ENCODE results near the gene SENP2.
"Not testable (repeated sequence)": the region's sequence is repeated elsewhere in the genome, so short reads cannot be mapped to it uniquely, and the experiment has no call there.

Gene SENP2

DNA sequence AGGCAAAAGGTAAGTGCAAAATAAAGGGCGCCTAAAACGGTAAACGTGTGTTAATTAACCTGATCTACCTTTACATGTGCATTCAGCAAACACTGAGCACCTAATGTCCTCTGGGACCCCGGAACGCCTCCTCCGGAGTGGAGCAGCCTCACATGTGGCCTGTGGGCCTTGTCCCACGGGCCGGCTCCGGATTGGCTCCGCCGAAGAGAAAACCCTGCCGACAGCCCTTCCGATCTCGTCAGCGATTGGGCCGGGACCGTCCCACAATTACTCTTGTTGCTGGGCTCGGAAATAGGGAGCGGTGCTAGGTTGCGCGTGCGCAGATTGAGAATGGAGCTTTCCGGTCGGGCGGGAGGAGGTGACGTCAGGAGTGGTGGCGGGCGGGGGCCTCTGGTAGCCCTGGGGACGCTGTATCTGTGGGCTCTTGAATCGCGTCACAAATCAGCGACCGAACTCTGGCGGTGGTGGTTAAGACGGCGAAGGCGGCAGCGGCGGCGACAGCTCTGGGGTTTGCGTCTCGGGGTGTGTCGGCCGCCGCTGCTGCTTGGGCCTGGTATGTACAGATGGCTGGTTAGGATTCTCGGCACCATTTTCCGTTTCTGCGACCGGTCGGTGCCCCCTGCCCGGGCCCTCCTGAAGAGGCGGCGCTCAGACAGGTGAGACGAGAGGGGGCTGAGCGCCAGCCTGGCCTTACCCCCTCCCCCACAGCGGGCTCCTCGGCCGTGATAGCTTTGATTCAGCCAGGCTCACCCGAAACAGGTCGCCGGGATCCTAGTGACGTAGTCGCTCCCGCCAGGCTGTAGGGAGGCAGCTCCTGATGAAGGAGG is at the start of gene SENP2:
Gene SENP2 (plus strand): TSS at position 437 of the 827 bp plus-strand sequence. CDS start 119 bp downstream, at position 556.
- DNase-seq (ENCODE audit: low read depth, low spot score), result peak; percentile 97

DNA sequence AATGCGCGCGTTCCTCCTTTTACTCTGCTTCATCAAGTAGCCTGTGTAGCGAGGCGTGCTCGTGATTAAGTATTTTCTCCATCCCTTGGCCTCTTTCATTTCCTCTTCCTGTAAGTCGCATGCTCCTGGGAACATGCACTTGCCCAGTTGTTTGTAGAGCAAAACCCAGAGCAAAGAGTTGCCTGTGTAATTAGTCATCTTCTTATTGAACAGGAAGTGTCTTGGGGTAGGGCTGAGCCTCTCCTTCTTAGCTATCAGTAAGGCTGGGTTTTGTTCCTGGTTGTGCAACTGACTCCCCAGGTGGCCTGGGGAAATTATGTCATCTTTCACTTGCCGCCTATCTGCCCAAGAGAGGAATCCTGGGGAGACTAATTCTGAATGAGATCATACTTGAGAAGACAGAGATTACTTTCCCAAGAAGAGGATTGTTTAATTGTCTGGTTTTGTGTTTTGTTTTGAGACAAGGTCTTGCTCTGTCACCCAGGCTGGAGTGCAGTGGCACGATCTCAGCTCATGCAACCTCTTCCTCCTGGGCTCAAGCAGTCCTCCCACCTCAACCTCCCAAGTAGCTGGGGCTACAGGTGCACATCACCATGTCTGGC is 48.6 kb upstream of the SENP2 start:
- no peak for DNase-seq (ENCODE audit: low read depth, low spot score)

GRCh38 chr3:185539934-185540333 is 46.2 kb upstream of the SENP2 start:
- DNase-seq (ENCODE audit: low read depth, low spot score), result no peak

DNA sequence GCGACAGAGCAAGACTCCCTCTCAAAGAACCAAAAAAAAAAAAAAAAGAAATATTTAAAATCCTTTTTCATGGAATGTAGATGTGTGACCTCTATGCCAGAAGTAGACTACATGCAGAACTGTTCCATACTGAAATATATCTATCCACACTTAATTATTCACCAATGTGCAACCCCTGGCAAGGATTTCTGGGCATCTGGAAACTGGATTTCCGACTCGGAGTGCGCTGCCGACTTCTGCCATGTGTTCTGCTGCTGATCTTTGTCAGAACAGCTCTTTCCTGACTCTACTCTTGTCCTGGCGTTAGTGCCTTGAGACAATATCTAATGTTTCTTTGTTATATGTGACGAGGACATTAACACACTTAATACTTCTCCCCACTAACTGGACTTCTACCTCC is 45.4 kb upstream of the SENP2 start:
- no peak for DNase-seq (ENCODE audit: low read depth, low spot score)

DNA sequence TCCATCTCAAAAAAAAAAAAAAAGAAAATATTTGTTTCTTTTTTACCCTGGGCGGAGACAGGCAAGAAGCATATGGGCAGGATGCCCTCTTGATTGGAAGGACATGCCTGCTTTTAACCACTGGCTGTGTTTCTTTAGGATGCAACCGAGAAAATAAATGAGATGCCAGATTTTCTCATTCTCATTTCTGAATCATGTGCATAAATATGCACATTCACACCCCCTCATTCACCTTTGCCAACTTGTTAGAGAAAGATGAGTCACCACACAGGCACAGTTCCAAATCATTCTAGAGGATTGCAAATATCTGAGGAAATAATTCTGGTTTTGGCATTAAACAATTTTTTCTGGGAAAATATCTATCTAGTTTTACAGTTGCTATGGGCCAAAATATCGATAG is 37.0 kb upstream of the SENP2 start:
- no peak for DNase-seq (ENCODE audit: low read depth, low spot score)

DNA sequence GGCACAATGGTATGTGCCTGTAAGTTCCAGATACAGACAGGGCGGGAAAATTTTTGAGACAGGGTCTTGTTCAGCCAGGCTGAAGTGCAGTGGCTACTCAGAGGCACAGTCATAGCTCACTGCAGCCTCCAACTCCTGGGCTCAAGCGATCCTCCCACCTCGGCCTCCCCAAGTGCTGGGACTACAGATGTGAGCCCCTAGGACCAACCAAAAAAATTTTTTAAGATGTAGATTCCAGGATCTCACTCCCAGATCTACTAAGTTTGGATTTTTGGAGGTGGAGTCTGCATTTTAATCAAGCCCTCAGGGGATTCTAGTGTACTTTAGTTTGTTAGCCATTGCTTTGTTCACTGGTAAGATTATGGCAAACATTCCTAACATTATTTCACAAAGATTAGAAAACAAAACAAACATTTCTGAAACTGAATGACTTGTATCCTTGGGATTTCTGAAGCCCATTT is 36.4 kb upstream of the SENP2 start:
- DNase-seq (ENCODE audit: low read depth, low spot score), result no peak

DNA sequence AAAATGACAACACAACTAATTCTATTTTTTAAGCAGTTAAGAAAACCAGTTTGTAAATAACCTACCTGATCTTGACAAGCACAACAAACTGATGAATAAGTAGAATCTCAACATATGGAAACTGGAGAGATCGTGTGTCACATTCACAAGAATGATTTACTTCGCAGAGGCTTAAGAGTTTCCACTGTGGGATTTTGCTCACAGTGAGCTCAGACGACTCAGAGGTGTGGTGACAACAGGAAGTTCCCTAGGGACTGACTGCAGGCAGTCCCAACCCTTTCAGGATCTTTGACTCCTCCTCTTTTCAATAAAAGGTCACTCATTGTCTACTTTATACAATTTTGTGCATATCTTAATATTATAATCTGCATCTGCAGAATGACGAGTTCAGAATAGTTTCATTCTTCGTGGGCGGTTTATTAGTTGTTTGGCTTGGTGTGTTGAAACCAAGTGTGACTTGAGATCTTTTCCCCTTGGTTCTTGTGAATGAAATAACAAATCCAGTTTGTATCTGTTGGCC is 33.7 kb upstream of the SENP2 start, which contains the start of gene LIPH:
Gene LIPH (minus strand): TSS at position 231 of the 520 bp plus-strand sequence. CDS start 117 bp downstream, at position 114.
- no peak for DNase-seq (ENCODE audit: low read depth, low spot score)

- no peak for DNase-seq (ENCODE audit: low read depth, low spot score)
These were observed 31.0 kb upstream of the SENP2 start for GRCh38 chr3:185555101-185555501.

- DNase-seq (ENCODE audit: low read depth, low spot score), result no peak
These were observed 30.2 kb upstream of the SENP2 start for GRCh38 chr3:185555860-185556347.

GRCh38 chr3:185556640-185557039 is 29.5 kb upstream of the SENP2 start:
- DNase-seq (ENCODE audit: low read depth, low spot score), result not testable (repeated sequence)

GRCh38 chr3:185558395-185558794 is 27.7 kb upstream of the SENP2 start:
- no peak for DNase-seq (ENCODE audit: low read depth, low spot score)

GRCh38 chr3:185559706-185560090 is 26.4 kb upstream of the SENP2 start:
- DNase-seq (ENCODE audit: low read depth, low spot score), result no peak

GRCh38 chr3:185560676-185561075 is 25.4 kb upstream of the SENP2 start:
- DNase-seq (ENCODE audit: low read depth, low spot score), result no peak

GRCh38 chr3:185561374-185561943 is 24.6 kb upstream of the SENP2 start:
- no peak for DNase-seq (ENCODE audit: low read depth, low spot score)

DNA sequence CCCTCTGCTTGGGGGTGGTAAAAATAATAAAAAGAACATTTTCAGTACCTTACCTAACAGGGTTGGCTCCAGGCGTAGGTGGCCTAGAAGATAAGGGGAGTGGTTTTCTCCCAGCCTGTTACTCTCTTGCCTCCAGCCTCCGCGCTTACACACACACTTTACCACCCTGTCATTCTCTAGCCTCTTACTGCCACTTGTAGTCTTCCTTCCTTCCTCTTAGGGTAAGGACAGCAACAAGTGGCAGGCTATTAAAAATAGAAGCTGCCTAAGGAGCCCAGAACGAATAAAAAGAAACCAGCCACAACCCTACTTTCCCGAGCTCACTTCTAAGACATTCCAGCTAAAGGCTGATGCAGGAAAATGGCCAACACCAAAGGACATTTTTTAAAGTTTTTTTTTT is 24.1 kb upstream of the SENP2 start:
- DNase-seq (ENCODE audit: low read depth, low spot score), result no peak

GRCh38 chr3:185572183-185572582 is 13.9 kb upstream of the SENP2 start:
- no peak for DNase-seq (ENCODE audit: low read depth, low spot score)

DNA sequence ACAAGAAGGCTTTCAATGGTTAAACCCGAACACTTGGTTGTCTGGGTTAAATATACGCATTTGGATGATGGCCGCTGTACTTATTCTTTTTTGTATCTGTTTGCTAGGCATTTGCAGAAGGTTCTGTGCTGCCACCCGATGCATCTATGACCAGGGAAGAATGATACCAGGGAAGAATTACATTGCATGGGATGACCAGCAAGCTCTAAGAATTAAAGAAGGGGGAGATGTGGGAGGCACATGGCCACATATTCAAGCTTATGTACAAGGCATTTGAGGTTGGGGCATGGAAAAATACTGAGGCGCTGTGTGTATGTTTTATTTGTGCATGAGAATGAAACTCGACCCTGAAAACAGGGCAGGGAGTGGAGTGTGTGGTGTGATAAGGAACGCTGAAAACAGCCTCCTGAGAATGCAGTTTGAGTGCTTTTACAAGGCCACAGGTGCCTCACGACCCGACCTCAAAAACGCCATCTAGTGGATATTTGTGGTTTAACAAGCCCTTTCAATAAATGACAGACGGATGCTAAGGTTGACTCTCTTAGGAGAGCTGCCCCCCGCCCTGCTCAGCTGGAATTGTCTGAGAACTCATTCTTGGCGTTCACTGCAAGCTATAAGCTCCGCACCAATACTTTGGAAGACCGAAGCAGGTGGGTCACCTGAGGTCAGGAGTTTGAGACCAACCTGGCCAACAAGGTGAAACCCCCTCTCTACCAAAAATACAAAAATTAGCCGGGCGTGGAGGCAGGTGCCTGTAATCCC is 10.8 kb upstream of the SENP2 start:
- DNase-seq (ENCODE audit: low read depth, low spot score), result not testable (repeated sequence)

DNA sequence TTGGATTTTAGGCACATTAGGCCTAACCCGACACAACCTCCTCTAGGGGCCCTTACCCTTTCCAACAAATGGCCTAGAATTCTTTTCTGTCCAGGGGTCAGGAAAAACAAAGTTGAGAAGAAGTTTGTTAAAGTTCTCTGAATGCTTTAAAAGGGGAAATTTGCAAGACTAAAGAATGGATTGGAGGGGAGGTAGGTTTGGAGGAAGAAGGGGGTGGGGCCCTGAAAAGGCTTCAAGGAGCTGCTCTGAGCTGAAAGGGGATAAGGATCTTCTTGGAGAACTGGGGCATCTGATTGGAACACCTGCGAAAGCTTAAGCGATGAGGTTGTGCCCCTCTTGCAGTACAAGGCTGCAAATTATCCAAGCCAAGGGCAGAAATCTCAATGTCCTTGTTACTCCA is 3.9 kb upstream of the SENP2 start:
- DNase-seq (ENCODE audit: low read depth, low spot score), result peak; percentile 87

DNA sequence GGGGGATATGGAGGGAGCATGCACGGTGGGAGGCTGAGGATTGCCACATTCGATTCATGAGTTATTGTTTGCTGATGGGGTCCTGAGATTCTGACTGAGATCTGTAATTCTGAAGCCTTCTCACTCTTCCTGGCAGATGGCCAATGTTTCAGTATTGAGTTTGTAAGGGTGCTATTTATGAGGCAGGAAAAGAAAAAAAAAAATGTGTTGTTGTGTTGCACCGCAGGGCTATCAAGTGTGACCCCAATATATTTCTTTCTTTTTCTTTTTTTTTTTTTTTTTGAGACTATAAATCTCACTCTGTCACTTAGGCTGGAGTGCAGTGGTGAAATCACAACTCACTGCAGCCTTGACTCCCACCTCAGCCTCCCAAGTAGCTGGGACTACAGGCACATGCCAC is 3.2 kb upstream of the SENP2 start:
- DNase-seq (ENCODE audit: low read depth, low spot score), result no peak

GRCh38 chr3:185583925-185584324 is 2.2 kb upstream of the SENP2 start:
- DNase-seq (ENCODE audit: low read depth, low spot score), result no peak

- DNase-seq (ENCODE audit: low read depth, low spot score), result no peak
These were observed 1.4 kb upstream of the SENP2 start for GRCh38 chr3:185584686-185585085.

- no peak for DNase-seq (ENCODE audit: low read depth, low spot score)
These were observed 607 bp upstream of the SENP2 start for GRCh38 chr3:185585518-185585858.
